Lower lobe of right lung (tissue), 2 donors: Measurements from ENCODE around the gene NRCAM. TPM values are rescaled to one million over a fixed set of nuclear protein-coding genes. Genes with fewer than 3 reads are reported as not detected.
"Not testable (repeated sequence)": the region's sequence is repeated elsewhere in the genome, so short reads cannot be mapped to it uniquely, and the experiment has no call there.

Experiments
- ATAC-seq, 2 donors: fragments of 200-7000 bp; cut with Tn5 transposase; one replicate each; pipeline ENCODE4 v1.9.1; 2020 to 2022; ENCODE audit warnings: mild to moderate bottlenecking in 2 of 2, moderate library complexity in 2 of 2
- DNase-seq: peaks from one replicate; pipeline ENCODE4 v3.0.0-alpha.2; 2020
- H3K27ac ChIP-seq: fragments of 200-600 bp; one replicate; pipeline ENCODE4 v1.8.0; 2022
- H3K27me3 ChIP-seq: fragments of 200-600 bp; one replicate; pipeline ENCODE4 v1.8.0; 2022; ENCODE audit warnings: low read depth
- H3K36me3 ChIP-seq: fragments of 200-600 bp; one replicate; pipeline ENCODE4 v1.8.0; 2022; ENCODE audit warnings: mild to moderate bottlenecking
- H3K4me1 ChIP-seq: fragments of 200-600 bp; one replicate; pipeline ENCODE4 v1.8.0; 2022
- H3K4me3 ChIP-seq: fragments of 200-600 bp; one replicate; pipeline ENCODE4 v1.8.0; 2022; ENCODE audit warnings: mild to moderate bottlenecking
- H3K9me3 ChIP-seq: fragments of 200-600 bp; one replicate; pipeline ENCODE4 v1.8.0; 2022
- intact Hi-C: fragments of 100-400 bp; cut with DNase I; formaldehyde crosslinking; loops from one replicate; pipeline ENCODE4 v1.11.0; 2022
- total RNA-seq: library from RNA; stranded (reverse); fragmentation: NEBNext Ultra II Directional; extraction: Animal tissue kit (Norgen Biotek cat#: 25700); gene quantifications from one replicate; pipeline ENCODE4 v1.2.1, GENCODE V29; 2021
- TF ChIP-seq, protein P1 (sequence below): fragments of 200-600 bp; IDR thresholded peaks from one replicate; pipeline ENCODE4 v1.8.0; 2022; ENCODE audit warnings: antibody characterized with exemption, mild to moderate bottlenecking
- donor health status: DM: no; HTN: yes; CAD: no; lungs with severe emphysema.

Gene NRCAM
- total RNA-seq, 1 donor from 2014 or later: 2.6 TPM

DNA sequence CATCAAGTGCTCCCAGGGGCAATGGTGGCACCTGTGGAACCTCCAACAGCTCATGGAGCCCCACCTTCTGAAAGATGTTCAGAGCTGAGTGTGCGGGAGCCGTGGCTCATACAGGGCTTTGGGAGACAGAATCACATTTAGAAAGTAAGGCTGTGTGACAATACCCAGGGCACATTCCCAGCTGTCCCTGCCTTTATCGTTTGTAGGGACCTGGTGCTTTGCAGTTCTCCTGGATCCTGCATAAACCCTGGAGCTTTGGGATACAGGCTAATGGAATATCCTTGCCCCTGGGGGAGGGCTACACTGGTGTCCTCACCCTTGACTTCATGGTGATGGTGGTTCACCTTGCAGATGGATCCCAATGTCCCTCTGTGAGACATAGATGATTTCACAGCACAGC, 191.2 kb downstream of the NRCAM start:
- Histone ChIP-seq H3K36me3 (no peaks in the 10 kb centered on the region), H3K4me1 (no peaks in the 10 kb centered on the region), H3K9me3 (no peaks in the 10 kb centered on the region), H3K27ac (no peak overlapping the region), H3K27me3 (no peaks in the 10 kb centered on the region), H3K4me3 (no peak overlapping the region)
- intact Hi-C loops: no loop called here
- TF ChIP-seq, protein P1, sequence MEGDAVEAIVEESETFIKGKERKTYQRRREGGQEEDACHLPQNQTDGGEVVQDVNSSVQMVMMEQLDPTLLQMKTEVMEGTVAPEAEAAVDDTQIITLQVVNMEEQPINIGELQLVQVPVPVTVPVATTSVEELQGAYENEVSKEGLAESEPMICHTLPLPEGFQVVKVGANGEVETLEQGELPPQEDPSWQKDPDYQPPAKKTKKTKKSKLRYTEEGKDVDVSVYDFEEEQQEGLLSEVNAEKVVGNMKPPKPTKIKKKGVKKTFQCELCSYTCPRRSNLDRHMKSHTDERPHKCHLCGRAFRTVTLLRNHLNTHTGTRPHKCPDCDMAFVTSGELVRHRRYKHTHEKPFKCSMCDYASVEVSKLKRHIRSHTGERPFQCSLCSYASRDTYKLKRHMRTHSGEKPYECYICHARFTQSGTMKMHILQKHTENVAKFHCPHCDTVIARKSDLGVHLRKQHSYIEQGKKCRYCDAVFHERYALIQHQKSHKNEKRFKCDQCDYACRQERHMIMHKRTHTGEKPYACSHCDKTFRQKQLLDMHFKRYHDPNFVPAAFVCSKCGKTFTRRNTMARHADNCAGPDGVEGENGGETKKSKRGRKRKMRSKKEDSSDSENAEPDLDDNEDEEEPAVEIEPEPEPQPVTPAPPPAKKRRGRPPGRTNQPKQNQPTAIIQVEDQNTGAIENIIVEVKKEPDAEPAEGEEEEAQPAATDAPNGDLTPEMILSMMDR: no peak
- no peak for ATAC-seq
- no peak for DNase-seq

DNA sequence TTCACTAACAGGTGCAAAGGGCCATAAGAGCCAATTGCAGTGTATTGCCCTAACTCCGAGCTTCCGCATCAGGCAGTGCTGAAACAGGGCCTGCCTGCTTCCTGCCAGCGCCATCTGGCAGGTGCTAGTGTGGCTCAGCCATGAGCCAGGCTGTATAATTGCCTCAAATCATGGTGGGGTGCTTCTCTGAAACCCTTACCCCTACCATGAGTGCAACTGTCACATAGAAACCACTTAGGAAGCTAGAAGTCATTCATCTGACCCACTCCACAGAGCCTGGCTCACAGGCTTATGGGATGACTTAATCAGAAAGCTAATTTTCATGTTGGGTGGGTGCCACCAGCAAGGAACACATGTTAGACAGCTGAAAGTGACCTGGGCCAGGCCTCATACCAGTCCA, 192.8 kb downstream of the NRCAM start:
- Histone ChIP-seq H3K27me3 (no peaks in the 10 kb centered on the region), H3K4me1 (no peaks in the 10 kb centered on the region), H3K36me3 (no peaks in the 10 kb centered on the region), H3K9me3 (no peaks in the 10 kb centered on the region), H3K27ac (no peak overlapping the region), H3K4me3 (no peak overlapping the region)
- intact Hi-C loops: no loop called here
- TF ChIP-seq, protein P1: no peak
- ATAC-seq (no peak), DNase-seq (no peak)

DNA sequence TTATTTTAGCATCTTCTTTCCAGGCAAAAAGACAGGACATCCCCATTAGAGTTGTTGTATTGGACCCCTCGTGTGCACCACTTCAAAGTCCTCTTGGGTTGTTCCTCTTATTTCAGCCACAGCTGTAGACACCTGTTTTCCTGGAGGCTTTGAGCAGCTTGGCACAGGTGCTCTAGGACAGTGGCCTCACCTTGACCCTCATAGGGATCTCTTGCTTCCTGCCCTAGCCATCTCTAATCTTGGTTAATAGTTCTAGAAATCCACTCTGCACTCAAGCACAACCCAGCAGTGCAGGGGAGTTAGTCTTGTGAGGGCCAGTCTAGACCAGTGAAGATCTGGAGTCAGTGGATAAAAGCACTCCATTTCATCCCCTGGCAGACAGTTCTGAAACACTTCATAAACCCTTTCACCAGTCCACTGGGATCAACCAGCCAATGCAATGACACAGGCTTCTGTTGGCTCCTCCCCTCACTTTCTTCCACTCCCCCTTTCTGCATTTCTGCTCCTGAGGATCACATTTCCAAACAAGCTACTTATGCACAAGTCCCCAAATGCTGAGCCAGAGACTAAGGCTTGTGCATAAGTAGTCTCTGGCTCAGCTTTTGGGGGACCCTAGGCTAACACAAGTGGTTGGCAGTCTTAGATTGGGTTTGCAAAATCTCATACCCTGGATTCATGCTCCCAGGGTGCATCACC, 194.5 kb downstream of the NRCAM start:
- no peak for DNase-seq
- Histone ChIP-seq H3K4me3 (no peak overlapping the region), H3K4me1 (no peaks in the 10 kb centered on the region), H3K27ac (no peak overlapping the region), H3K9me3 (no peaks in the 10 kb centered on the region), H3K27me3 (no peaks in the 10 kb centered on the region), H3K36me3 (no peaks in the 10 kb centered on the region)
- ATAC-seq: no peak
- TF ChIP-seq, protein P1: no peak
- intact Hi-C loops: no loop called here

DNA sequence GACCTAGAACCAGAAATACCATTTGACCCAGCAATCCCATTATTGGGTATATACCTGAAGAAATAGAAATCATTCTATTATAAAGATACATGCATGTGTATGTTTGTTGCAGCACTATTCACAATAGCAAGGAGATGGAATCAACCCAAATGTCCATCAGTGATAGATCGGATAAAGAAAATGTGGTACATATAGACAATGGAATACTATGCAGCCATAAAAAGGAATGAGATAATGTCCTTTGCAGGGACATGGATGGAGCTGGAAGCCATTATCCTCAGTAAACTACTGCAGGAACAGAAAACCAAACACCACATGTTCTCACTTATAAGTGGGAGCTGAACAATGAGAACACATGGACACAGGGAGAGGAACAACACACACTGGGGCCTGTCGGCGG, 196.8 kb downstream of the NRCAM start:
- H3K36me3 ChIP-seq, H3K27me3 ChIP-seq, H3K4me1 ChIP-seq, H3K4me3 ChIP-seq, H3K27ac ChIP-seq, intact Hi-C loops, H3K9me3 ChIP-seq, DNase-seq, ATAC-seq: not testable (repeated sequence)

DNA sequence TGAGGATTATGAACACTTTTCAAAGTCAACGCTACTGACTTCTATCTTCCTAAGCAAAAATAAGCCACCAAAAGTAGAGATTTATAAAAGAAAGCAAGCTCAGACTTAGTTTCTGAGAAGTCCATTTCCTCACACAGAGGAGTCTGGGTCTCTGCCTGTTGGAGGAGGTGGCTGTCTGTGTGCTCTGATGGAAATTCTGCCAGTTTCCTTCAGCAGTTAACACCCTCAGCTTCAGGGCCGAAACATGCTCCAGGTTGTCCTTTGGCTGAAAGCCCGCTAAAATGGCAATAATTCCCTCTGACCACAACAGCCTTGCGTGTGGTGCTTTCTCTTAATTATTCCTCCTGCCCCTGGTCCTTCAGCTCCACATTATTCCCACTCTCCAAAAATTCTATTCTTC, 198.3 kb downstream of the NRCAM start:
- ATAC-seq (no peak), DNase-seq (no peak)
- no peaks in the 10 kb centered on the region for H3K9me3 ChIP-seq
- no peak overlapping the region for H3K27ac ChIP-seq
- H3K36me3 ChIP-seq: no peaks in the 10 kb centered on the region
- H3K4me1 ChIP-seq: no peaks in the 10 kb centered on the region
- no peak overlapping the region for H3K4me3 ChIP-seq
- TF ChIP-seq, protein P1: no peak
- H3K27me3 ChIP-seq: no peaks in the 10 kb centered on the region
- intact Hi-C loops: no loop called here

DNA sequence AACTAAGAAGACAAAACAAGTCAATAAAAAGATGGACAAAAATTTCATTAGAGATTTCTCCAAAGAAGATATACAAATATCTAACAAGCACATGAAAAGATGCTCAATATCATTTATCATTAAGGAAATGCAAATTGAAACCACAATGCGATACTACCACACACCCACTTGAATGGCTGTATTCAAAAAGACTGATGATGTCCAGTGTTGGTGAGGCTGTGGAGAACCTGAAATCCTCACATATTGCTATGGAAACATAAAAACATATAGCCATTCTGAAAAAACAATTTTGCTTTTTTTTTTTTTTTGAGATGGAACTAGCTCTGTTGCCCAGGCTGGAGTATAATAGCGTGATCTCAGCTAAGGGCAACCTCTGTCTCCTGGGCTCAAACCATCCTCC, 202.0 kb downstream of the NRCAM start:
- Histone ChIP-seq H3K27me3 (no peaks in the 10 kb centered on the region), H3K36me3 (no peaks in the 10 kb centered on the region), H3K4me1 (no peaks in the 10 kb centered on the region), H3K4me3 (no peak overlapping the region), H3K9me3 (no peaks in the 10 kb centered on the region), H3K27ac (no peak overlapping the region)
- intact Hi-C loops: no loop called here
- no peak for DNase-seq
- TF ChIP-seq, protein P1: no peak
- ATAC-seq: no peak
